SK-N-SH treated with all-trans-retinoic acid at 6 μM for 48 hours (cell line): ENCODE results near the gene CTBP2.

Experiments used
- ATAC-seq: fragments of 200-7000 bp; cut with Tn5 transposase; 3 replicates; pipeline ENCODE4 v1.9.1; 2020; ENCODE audit warnings: mild to moderate bottlenecking, moderate library complexity
- BACH2 ChIP-seq: fragments of 250-450 bp; sonication (Bioruptor Pico); IDR thresholded peaks from 2 replicates; pipeline ENCODE4 v1.9.0; 2021; ENCODE audit warnings: mild to moderate bottlenecking, borderline replicate concordance
- CREB5 ChIP-seq: fragments of 250-450 bp; sonication (Bioruptor Pico); IDR thresholded peaks from 2 replicates; pipeline ENCODE4 v1.5.1; 2020; ENCODE audit warnings: low read depth, mild to moderate bottlenecking, moderate library complexity
- CSDC2 ChIP-seq: fragments of 250-450 bp; sonication (Bioruptor Pico); IDR thresholded peaks from 2 replicates; pipeline ENCODE4 v1.5.0; 2020; ENCODE audit warnings: mild to moderate bottlenecking, moderate library complexity
- CSRNP3 ChIP-seq: fragments of 250-450 bp; sonication (Bioruptor Pico); IDR thresholded peaks from 2 replicates; pipeline ENCODE4 v1.5.1; 2021; ENCODE audit warnings: mild to moderate bottlenecking, moderate library complexity
- ESRRG ChIP-seq: fragments of 250-450 bp; sonication (Bioruptor Pico); IDR thresholded peaks from 2 replicates; pipeline ENCODE4 v1.6.1; 2021; ENCODE audit warnings: mild to moderate bottlenecking
- GLIS3 ChIP-seq: fragments of 250-450 bp; sonication (Bioruptor Pico); IDR thresholded peaks from 2 replicates; pipeline ENCODE4 v1.5.0; 2020; ENCODE audit warnings: mild to moderate bottlenecking, moderate library complexity
- ISL1 ChIP-seq: fragments of 250-450 bp; sonication (Bioruptor Pico); IDR thresholded peaks from 2 replicates; pipeline ENCODE4 v2.1.2; 2022; ENCODE audit warnings: mild to moderate bottlenecking, moderate library complexity
- OSR1 ChIP-seq: fragments of 250-450 bp; sonication (Bioruptor Pico); IDR thresholded peaks from 2 replicates; pipeline ENCODE4 v1.8.0; 2022; ENCODE audit warnings: moderate library complexity, mild to moderate bottlenecking, inconsistent platforms
- PATZ1 ChIP-seq: fragments of 250-450 bp; sonication (Bioruptor Pico); IDR thresholded peaks from 2 replicates; pipeline ENCODE4 v1.8.0; 2020; ENCODE audit warnings: mild to moderate bottlenecking, moderate library complexity, borderline replicate concordance
- POU6F1 ChIP-seq: fragments of 250-450 bp; sonication (Bioruptor Pico); IDR thresholded peaks from 2 replicates; pipeline ENCODE4 v1.8.0; 2021; ENCODE audit warnings: low read depth, mild to moderate bottlenecking, moderate library complexity, borderline replicate concordance
- PPARA ChIP-seq: fragments of 250-450 bp; sonication (Bioruptor Pico); IDR thresholded peaks from 2 replicates; pipeline ENCODE4 v1.5.0; 2020; ENCODE audit warnings: mild to moderate bottlenecking, borderline replicate concordance
- RARB ChIP-seq: fragments of 250-450 bp; sonication (Bioruptor Pico); IDR thresholded peaks from 2 replicates; pipeline ENCODE4 v1.8.0; 2021; ENCODE audit warnings: mild to moderate bottlenecking, moderate library complexity
- SNAI2 ChIP-seq: fragments of 250-450 bp; sonication (Bioruptor Pico); IDR thresholded peaks from 2 replicates; pipeline ENCODE4 v1.5.0; 2020; ENCODE audit warnings: mild to moderate bottlenecking, moderate library complexity
- TOX ChIP-seq: fragments of 250-450 bp; sonication (Bioruptor Pico); IDR thresholded peaks from 2 replicates; pipeline ENCODE4 v1.8.0; 2021; ENCODE audit warnings: mild to moderate bottlenecking, moderate library complexity, borderline replicate concordance
- TSHZ2 ChIP-seq: fragments of 250-450 bp; sonication (Bioruptor Pico); IDR thresholded peaks from 2 replicates; pipeline ENCODE4 v1.5.0; 2020; ENCODE audit warnings: mild to moderate bottlenecking, moderate library complexity
- ZC3H10 ChIP-seq: fragments of 250-450 bp; sonication (Bioruptor Pico); IDR thresholded peaks from 2 replicates; pipeline ENCODE4 v1.5.1; 2021; ENCODE audit warnings: mild to moderate bottlenecking, moderate library complexity
- ZFP30 ChIP-seq: fragments of 450-650 bp; formaldehyde crosslinking; IDR thresholded peaks from 2 replicates; pipeline ENCODE4 v1.5.0; 2022; ENCODE audit warnings: mild to moderate bottlenecking, moderate library complexity
- ZNF565 ChIP-seq: fragments of 450-650 bp; formaldehyde crosslinking; conservative IDR thresholded peaks from 2 replicates; pipeline ENCODE4 v1.5.0; 2020; ENCODE audit warnings: low read depth, mild to moderate bottlenecking, moderate library complexity
- ZNF70 ChIP-seq: fragments of 450-650 bp; formaldehyde crosslinking; IDR thresholded peaks from 2 replicates; pipeline ENCODE4 v1.5.0; 2020; ENCODE audit warnings: mild to moderate bottlenecking, moderate library complexity
- ZNF8 ChIP-seq: fragments of 450-650 bp; formaldehyde crosslinking; IDR thresholded peaks from 2 replicates; pipeline ENCODE4 v1.5.0; 2020; ENCODE audit warnings: mild to moderate bottlenecking, moderate library complexity

The CTBP2 gene

GRCh38 chr10:125026036-125026931, 134.1 kb downstream of the CTBP2 start:
- TF ChIP-seq PPARA (CRISPR knock-in tag), result no peak
- no peak for TF ChIP-seq ESRRG (CRISPR knock-in tag)
- TF ChIP-seq SNAI2 (CRISPR knock-in tag), result no peak
- no peak for TF ChIP-seq OSR1 (CRISPR knock-in tag)
- TF ChIP-seq CSRNP3 (CRISPR knock-in tag), result no peak
- TF ChIP-seq RARB (CRISPR knock-in tag), result no peak
- TF ChIP-seq BACH2 (CRISPR knock-in tag), result no peak
- TF ChIP-seq GLIS3, result no peak
- no peak for TF ChIP-seq ZNF8
- no peak for TF ChIP-seq CREB5 (CRISPR knock-in tag)
- no peak for TF ChIP-seq ISL1
- TF ChIP-seq ZFP30, result no peak
- TF ChIP-seq TOX (CRISPR knock-in tag), result no peak
- no peak for TF ChIP-seq ZNF70 (CRISPR knock-in tag)
- no peak for TF ChIP-seq ZC3H10
- TF ChIP-seq TSHZ2 (CRISPR knock-in tag), result no peak
- no peak for TF ChIP-seq PATZ1 (CRISPR knock-in tag)
- TF ChIP-seq POU6F1, result no peak
- no peak for TF ChIP-seq CSDC2 (CRISPR knock-in tag)
- TF ChIP-seq, all 23 proteins: peak for 0
- no peak for ATAC-seq

GRCh38 chr10:125025341-125025740, 135.0 kb downstream of the CTBP2 start:
- no peak for TF ChIP-seq ZNF8
- TF ChIP-seq SNAI2 (CRISPR knock-in tag), result no peak
- TF ChIP-seq TSHZ2 (CRISPR knock-in tag), result no peak
- TF ChIP-seq ZNF565 (CRISPR knock-in tag), result no peak
- TF ChIP-seq POU6F1, result no peak
- no peak for ATAC-seq
